ENCODE measurements around the gene HSPA9. TPM values are rescaled to one million over a fixed set of nuclear protein-coding genes. Genes with fewer than 3 reads are reported as not detected.

Gene HSPA9
- total and polyA plus RNA-seq, 9 of the 15 experiments (the other 6 are each of a cell fraction or from before 2014, with no cell fraction given) = 195 to 583 (median 514) TPM

- TF ChIP-seq MNT (conservative IDR thresholded peaks at IDR 0.05) (0 out of 4 replicates have a peak, but pooled peaks have one; percentile 22 to 37), SMARCA4 (IDR thresholded peaks at IDR 0.05) (peak; percentile 32; the same call in 1 of the 2 replicates), ATF7 (IDR thresholded peaks at IDR 0.05) (0 out of 2 replicates have a peak, but pooled peaks have one; percentile 24), EGR1 (conservative IDR thresholded peaks at IDR 0.05) (peak; percentile 44; the same call in 1 of the 2 replicates), RBFOX2 (IDR thresholded peaks at IDR 0.05; ENCODE audit: low read depth, low read length) (0 out of 2 replicates have a peak, but pooled peaks have one; percentile 26), TOE1 (IDR thresholded peaks at IDR 0.05; ENCODE audit: borderline replicate concordance) (no peak), TOE1 (CRISPR knock-in tag; IDR thresholded peaks at IDR 0.05; ENCODE audit: borderline replicate concordance, low read depth) (no peak), ZNF639 (CRISPR knock-in tag; conservative IDR thresholded peaks at IDR 0.05 in 1 of 2, IDR thresholded peaks at IDR 0.05 in 1 of 2) (0 out of 4 replicates have a peak, but pooled peaks of 1 of the 2 experiments have one; percentile 36)
- TF ChIP-seq, protein P1, sequence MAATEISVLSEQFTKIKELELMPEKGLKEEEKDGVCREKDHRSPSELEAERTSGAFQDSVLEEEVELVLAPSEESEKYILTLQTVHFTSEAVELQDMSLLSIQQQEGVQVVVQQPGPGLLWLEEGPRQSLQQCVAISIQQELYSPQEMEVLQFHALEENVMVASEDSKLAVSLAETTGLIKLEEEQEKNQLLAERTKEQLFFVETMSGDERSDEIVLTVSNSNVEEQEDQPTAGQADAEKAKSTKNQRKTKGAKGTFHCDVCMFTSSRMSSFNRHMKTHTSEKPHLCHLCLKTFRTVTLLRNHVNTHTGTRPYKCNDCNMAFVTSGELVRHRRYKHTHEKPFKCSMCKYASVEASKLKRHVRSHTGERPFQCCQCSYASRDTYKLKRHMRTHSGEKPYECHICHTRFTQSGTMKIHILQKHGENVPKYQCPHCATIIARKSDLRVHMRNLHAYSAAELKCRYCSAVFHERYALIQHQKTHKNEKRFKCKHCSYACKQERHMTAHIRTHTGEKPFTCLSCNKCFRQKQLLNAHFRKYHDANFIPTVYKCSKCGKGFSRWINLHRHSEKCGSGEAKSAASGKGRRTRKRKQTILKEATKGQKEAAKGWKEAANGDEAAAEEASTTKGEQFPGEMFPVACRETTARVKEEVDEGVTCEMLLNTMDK (IDR thresholded peaks at IDR 0.05; ENCODE audit: borderline replicate concordance, insufficient read depth, low read depth, low read length, poor library complexity, severe bottlenecking) = peak; percentile 54
- TF ChIP-seq, protein P2, sequence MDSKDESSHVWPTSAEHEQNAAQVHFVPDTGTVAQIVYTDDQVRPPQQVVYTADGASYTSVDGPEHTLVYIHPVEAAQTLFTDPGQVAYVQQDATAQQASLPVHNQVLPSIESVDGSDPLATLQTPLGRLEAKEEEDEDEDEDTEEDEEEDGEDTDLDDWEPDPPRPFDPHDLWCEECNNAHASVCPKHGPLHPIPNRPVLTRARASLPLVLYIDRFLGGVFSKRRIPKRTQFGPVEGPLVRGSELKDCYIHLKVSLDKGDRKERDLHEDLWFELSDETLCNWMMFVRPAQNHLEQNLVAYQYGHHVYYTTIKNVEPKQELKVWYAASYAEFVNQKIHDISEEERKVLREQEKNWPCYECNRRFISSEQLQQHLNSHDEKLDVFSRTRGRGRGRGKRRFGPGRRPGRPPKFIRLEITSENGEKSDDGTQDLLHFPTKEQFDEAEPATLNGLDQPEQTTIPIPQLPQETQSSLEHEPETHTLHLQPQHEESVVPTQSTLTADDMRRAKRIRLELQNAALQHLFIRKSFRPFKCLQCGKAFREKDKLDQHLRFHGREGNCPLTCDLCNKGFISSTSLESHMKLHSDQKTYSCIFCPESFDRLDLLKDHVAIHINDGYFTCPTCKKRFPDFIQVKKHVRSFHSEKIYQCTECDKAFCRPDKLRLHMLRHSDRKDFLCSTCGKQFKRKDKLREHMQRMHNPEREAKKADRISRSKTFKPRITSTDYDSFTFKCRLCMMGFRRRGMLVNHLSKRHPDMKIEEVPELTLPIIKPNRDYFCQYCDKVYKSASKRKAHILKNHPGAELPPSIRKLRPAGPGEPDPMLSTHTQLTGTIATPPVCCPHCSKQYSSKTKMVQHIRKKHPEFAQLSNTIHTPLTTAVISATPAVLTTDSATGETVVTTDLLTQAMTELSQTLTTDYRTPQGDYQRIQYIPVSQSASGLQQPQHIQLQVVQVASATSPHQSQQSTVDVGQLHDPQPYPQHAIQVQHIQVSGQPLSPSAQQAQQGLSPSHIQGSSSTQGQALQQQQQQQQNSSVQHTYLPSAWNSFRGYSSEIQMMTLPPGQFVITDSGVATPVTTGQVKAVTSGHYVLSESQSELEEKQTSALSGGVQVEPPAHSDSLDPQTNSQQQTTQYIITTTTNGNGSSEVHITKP (IDR thresholded peaks at IDR 0.05; ENCODE audit: partially characterized antibody) = peak; percentile 70
Observed at GRCh38 chr5:138610918-138611677, 35.9 kb upstream of the HSPA9 start (continued).

All from K562 (cell line).